ENCODE measurements around the gene HSPG2. TPM values are rescaled to one million over a fixed set of nuclear protein-coding genes. Genes with fewer than 3 reads are reported as not detected.
A peak's percentile ranks its signal among the peaks of the same experiment; 100 is the strongest.

The HSPG2 gene
- total RNA-seq, 1 donor = 166 TPM

- peak; percentile 63 for DNase-seq (ENCODE audit: low read depth)
- TF ChIP-seq, protein P1, sequence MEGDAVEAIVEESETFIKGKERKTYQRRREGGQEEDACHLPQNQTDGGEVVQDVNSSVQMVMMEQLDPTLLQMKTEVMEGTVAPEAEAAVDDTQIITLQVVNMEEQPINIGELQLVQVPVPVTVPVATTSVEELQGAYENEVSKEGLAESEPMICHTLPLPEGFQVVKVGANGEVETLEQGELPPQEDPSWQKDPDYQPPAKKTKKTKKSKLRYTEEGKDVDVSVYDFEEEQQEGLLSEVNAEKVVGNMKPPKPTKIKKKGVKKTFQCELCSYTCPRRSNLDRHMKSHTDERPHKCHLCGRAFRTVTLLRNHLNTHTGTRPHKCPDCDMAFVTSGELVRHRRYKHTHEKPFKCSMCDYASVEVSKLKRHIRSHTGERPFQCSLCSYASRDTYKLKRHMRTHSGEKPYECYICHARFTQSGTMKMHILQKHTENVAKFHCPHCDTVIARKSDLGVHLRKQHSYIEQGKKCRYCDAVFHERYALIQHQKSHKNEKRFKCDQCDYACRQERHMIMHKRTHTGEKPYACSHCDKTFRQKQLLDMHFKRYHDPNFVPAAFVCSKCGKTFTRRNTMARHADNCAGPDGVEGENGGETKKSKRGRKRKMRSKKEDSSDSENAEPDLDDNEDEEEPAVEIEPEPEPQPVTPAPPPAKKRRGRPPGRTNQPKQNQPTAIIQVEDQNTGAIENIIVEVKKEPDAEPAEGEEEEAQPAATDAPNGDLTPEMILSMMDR (IDR thresholded peaks at IDR 0.05; ENCODE audit: insufficient read depth, low read depth, low read length) = no peak
Measured at GRCh38 chr1:21966247-21967000, 29.3 kb upstream of the HSPG2 start.

DNA sequence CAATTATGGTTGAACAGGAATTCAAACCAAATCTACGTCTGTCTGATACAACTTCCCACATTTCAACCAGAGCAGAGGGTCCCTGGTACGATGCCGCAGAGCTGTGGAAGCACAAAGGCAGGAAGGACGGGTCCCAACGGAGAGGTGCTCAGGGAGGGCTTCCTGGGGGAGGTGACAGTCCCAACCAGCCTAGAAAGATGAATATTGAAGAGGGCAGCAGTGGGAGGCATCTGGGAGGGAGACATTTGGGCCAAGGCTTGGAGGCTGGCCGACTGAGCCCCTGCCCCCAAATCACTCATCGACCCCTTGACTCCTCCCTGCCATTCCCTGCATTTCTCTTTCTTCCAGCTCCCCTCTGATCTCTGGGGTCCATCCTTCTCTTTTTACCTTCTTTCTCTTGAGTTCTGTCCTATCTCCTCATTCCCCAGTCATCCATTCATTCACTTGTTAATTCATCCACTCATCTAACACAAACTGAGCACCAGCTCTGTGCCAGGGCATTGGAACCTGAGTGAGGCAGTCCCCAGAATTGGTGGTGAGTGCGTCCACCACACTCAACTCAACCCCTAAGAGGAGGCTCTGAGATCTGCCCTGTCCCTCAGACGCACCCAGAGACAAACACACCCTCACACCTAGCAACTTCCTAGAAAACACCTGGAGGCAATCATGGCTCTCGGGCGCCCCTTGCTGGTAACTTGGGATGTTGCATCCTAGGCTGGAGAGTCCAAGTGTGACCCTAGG, 26.5 kb upstream of the HSPG2 start:
- DNase-seq (ENCODE audit: low read depth) = peak; percentile 66
- no peak overlapping the region for H3K4me3 ChIP-seq (ENCODE audit: low read depth, low read length)
- TF ChIP-seq, protein P1 (IDR thresholded peaks at IDR 0.05; ENCODE audit: insufficient read depth, low read depth, low read length) = peak; percentile 96

More at GRCh38 chr1:21966247-21967000, 29.3 kb upstream of the HSPG2 start:
- H3K4me3 ChIP-seq (ENCODE audit: low read depth, low read length) = no peak overlapping the region

GRCh38 chr1:21961799-21962198, 24.7 kb upstream of the HSPG2 start:
- TF ChIP-seq, protein P1 (IDR thresholded peaks at IDR 0.05; ENCODE audit: insufficient read depth, low read depth, low read length) = no peak
- no peak overlapping the region for H3K4me3 ChIP-seq (ENCODE audit: low read depth, low read length)
- no peak for DNase-seq (ENCODE audit: low read depth)

DNA sequence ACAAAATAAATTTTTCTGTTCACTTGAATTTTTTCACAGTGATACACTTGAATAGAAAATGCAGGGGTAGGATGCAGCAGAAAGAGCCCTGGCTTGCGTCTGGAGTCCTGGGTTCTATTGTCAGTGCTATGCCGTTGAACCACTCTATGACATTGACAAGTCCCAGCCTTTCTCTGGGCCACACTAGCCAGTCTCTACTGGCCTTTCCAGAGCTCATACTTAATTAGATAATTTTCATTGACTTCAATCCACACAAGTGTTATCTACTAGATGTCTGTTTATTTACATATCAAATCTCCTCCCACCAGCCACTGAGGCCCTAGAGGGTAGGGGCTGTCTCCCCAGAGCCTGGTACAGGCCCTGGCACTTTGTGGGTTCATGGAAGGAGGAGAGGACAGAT, 24.2 kb upstream of the HSPG2 start:
- no peak overlapping the region for H3K4me3 ChIP-seq (ENCODE audit: low read depth, low read length)
- DNase-seq (ENCODE audit: low read depth) = no peak
- TF ChIP-seq, protein P1 (IDR thresholded peaks at IDR 0.05; ENCODE audit: insufficient read depth, low read depth, low read length) = no peak

GRCh38 chr1:21956720-21957552, 19.8 kb upstream of the HSPG2 start:
- no peak overlapping the region for H3K4me3 ChIP-seq (ENCODE audit: low read depth, low read length)
- TF ChIP-seq, protein P1 (IDR thresholded peaks at IDR 0.05; ENCODE audit: insufficient read depth, low read depth, low read length) = no peak
- DNase-seq (ENCODE audit: low read depth) = peak; percentile 24

GRCh38 chr1:21955501-21956281, 18.6 kb upstream of the HSPG2 start:
- TF ChIP-seq, protein P1 (IDR thresholded peaks at IDR 0.05; ENCODE audit: insufficient read depth, low read depth, low read length) = no peak
- DNase-seq (ENCODE audit: low read depth) = no peak
- H3K4me3 ChIP-seq (ENCODE audit: low read depth, low read length) = no peak overlapping the region

Data from fibroblast of villous mesenchyme (primary cell).